HuH-7 (cell line): ENCODE data around the gene PDE6A.
A peak's percentile ranks its signal among the peaks of the same experiment; 100 is the strongest.

Experiments used
- DNase-seq: peaks from one replicate; pipeline ENCODE4 v3.0.0; 2011; ENCODE audit warnings: low spot score

The PDE6A gene

DNA sequence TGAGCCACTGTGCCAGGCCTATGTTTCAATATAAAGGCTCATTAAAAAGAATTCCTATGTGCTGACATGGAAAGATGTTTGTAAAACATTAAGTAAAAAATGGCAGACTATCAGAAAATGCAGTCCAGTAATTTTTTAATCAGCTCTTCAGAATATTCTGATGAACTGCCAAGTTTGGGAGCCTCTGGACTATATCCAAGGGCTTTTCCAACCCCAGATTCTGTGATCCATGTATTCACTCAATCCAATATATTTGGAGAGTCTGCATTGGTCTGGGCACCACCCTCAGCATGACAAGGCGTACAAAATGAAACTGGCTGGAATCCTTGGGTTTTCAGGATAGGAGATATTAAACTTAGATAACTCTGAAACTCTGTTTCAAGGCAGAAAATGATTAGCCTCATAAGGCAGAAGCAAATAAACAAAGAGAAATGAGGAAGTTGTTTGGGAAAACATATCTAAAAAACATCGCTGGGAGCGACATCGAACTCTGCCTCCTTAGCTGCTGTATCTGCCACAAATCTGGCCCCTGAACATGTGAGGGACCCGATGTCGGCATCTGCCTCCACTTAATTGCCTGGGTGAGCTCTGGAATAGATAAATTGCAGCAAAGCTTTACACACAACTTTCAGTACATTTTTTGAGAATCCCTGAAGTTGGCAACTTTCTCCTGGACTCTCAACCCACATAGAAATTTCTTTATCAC is 14.4 kb downstream of the PDE6A start:
- DNase-seq, result no peak

- no peak for DNase-seq
Measured at GRCh38 chr5:149924486-149924885, 20.1 kb downstream of the PDE6A start.

- DNase-seq, result no peak
Measured at GRCh38 chr5:149922950-149923349, 21.6 kb downstream of the PDE6A start.

- DNase-seq, result no peak
Measured at GRCh38 chr5:149921597-149921996, 23.0 kb downstream of the PDE6A start.

GRCh38 chr5:149917073-149917676 is 27.4 kb downstream of the PDE6A start:
- no peak for DNase-seq

GRCh38 chr5:149916334-149917072 is 28.1 kb downstream of the PDE6A start:
- no peak for DNase-seq

DNA sequence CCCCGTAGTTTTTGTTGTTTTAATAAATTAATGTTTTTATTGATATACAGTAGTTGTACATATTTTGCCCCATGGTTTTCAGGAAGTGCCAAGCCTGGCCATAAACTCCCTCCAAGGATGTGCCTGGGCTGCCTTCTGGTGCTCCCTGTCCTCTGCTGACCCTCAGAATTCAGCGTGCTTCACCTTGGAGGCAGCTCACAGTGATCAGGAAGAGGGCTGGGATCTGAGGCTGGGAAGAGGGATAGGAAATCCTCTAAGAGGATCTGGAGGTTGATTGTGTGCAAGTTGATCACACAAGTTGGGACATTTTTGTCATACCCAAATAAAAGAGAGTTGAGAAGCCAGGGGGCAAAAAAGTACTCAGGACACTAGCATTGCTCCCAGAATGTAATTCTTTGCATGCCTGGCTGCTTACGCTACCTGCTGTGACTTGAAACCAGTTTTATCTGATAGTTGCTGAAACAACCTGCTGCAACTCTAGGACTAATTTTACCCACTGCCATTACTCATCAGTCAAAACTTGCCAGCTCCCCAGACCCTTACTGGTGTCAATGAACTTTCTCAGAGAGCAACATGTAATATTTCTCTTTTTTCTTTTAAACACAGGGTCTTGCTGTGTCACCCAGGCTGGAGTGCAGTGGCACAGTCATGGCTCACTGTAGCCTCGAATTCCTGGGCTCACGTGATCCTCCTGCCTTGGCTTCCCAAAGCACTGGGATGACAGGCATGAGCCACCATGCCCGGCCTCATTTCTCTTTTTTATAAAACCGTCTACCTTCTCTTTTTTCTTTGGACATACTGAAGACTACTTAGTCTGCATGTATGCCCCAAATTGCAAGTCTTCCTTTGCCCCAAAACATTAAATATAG is 29.0 kb downstream of the PDE6A start:
- DNase-seq, result no peak

DNA sequence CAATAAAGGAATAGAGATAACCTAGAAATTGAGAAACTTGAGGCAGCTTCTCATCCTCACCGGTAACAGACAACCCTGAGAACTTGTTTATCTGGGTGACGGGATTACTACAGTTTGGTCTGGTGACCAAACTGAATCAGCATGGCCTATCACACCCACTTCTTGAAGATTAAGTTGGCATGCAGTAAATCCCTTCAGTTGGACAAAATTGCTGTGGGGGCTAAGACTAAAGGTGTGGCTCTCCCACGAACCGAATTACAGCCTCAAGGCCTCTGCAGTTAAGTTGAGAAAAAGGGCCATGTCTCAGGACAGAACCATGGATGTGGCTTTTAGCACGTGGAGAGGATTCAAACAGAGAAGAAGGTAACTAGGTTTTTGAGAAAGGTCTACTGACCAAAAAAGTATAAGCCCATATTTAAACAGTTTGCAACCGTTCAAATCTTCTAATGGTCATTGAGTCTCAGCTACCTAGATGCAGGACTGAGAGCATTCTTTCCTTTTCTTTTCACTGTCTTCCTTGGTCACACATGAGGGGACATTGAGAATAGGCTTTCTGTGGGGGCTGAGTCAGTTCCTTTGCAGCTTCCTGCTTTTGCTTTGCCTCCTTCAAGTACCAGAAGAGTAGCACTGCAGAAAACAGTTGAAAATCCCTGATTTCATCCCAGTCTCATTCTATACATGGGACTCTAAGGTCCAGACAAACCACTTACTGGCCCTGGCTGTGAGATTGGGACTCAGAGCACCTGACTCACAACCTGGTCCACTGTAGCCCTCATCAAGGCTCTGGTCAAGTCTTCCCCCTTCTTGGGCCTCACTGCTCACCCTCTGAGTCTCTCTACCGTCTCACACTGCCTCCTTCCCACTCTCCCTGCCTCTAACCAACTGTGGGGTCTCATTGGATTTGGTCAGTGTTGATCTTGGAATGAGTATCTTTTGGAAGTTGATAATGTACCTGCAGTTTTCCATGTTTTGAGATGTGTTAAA is 30.9 kb downstream of the PDE6A start:
- DNase-seq, result no peak

DNA sequence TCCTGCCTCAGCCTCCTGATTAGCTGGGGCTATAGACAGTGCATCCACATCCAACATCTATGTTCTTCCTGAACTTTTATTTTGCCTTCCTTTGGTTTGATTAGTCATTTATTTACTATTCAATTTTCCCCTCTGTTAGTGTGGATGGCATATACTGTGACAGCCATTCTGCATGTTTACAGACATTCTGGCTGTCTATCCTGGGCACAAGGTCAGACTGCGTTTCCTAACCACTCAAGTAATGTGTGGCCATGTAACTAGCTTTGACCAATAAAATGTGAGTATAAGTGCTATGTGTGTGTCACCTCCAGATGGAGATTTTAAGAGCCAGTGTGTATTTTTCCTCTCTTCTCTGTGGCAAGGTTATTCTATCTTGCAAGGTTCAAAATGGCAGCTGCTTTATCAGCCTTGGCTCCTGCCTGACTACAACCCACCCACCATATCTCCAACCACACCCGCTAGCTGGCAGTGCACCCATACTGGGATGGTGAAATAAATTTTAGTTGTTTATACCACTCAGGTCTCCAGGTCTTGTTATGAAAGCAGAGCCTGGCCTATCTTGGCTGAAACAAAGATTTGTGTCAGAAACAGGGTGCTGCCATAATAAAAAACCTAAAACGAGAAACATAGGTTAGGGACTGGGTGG is 32.2 kb downstream of the PDE6A start:
- DNase-seq, result no peak

DNA sequence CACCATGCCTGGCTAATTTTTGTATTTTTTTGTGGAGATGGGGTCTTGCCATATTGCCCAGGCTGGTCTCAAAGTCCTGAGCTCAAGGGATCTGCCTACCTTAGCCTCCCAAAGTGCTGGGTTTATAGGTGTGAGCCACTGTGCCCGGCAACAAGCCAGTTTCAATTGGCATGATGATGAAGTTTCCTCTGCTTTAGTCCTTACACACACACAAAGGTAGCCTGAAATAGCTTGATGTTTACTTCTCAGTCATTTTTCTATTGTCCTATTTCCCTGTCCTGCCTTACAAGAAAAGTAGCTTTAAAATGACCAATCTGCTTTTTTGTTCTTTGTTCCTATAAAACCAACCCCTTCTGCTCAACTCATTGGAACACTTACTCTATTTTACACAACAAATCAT is 33.6 kb downstream of the PDE6A start:
- no peak for DNase-seq

DNA sequence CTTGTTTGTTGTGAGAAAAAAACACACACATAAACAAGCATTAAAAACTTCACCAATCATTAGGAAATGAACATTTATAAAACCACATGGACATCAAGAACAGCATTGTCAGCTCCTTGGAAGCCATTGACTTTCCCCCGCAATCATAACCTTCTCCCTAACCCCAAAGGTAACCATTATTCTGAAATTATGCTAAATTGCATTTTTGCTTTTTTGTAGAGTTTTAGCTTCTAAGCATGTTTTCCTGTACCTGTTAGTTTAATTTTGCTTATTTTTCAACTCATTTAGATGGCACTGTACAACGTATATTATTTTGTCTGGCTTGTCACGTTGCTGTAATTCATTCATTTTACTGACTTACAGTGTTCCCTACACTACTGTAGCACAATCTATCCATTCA is 36.8 kb downstream of the PDE6A start:
- DNase-seq, result no peak

DNA sequence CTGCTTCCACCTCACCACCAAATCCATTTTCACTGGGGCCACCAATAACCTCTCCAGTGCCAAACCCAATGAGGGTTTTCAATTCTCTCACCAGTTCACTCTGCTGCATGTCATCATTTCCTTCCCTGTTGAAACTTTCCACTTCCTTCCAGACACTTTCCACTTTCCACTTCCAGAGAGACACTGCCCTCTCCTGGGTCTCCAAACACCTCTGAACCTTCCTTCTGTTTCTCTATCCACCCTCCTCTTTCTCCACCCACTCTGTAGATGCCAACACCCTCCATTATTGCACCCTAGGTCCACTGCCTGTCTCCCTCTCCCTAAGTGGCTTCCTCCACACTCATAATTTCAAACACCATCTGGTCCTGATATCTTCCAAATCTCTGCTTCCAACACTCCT is 39.6 kb downstream of the PDE6A start:
- no peak for DNase-seq

GRCh38 chr5:149904293-149904886 is 40.2 kb downstream of the PDE6A start:
- peak; percentile 63 for DNase-seq

- DNase-seq, result no peak
Measured at GRCh38 chr5:149903404-149903803, 41.2 kb downstream of the PDE6A start.

- peak; percentile 29 for DNase-seq
Measured at GRCh38 chr5:149902177-149902576, 42.4 kb downstream of the PDE6A start.

- no peak for DNase-seq
Measured at GRCh38 chr5:149901511-149901910, 43.1 kb downstream of the PDE6A start.

DNA sequence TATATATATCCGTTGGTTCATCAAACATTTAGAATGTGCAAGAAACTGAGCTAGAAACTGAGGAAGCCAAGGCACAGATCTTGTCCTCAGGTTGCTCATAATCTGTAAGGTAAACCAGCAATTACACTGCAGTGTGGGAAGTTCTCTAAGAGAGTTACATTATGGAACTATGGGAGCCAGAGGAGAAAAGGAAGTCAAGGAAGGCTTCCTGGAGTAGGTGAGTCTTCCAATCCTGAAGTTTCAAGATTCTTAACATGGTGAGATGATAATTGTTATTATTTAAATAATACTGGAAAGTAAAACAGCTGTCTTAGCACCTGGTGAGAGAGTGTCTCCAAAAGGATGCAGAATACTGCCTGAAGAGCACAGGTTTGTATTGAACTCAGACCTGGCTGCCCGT is 44.2 kb downstream of the PDE6A start:
- DNase-seq, result no peak

GRCh38 chr5:149898811-149899210 is 45.8 kb downstream of the PDE6A start:
- no peak for DNase-seq

GRCh38 chr5:149895416-149896345 is 48.9 kb downstream of the PDE6A start:
- DNase-seq, result no peak
